NCI-H82 (cell line): ENCODE results near the gene CAMSAP3.

Experiments
- DNase-seq: peaks from one replicate; lab custom pipeline; 2025; lab: John Stamatoyannopoulos, UW

The CAMSAP3 gene, protein sequence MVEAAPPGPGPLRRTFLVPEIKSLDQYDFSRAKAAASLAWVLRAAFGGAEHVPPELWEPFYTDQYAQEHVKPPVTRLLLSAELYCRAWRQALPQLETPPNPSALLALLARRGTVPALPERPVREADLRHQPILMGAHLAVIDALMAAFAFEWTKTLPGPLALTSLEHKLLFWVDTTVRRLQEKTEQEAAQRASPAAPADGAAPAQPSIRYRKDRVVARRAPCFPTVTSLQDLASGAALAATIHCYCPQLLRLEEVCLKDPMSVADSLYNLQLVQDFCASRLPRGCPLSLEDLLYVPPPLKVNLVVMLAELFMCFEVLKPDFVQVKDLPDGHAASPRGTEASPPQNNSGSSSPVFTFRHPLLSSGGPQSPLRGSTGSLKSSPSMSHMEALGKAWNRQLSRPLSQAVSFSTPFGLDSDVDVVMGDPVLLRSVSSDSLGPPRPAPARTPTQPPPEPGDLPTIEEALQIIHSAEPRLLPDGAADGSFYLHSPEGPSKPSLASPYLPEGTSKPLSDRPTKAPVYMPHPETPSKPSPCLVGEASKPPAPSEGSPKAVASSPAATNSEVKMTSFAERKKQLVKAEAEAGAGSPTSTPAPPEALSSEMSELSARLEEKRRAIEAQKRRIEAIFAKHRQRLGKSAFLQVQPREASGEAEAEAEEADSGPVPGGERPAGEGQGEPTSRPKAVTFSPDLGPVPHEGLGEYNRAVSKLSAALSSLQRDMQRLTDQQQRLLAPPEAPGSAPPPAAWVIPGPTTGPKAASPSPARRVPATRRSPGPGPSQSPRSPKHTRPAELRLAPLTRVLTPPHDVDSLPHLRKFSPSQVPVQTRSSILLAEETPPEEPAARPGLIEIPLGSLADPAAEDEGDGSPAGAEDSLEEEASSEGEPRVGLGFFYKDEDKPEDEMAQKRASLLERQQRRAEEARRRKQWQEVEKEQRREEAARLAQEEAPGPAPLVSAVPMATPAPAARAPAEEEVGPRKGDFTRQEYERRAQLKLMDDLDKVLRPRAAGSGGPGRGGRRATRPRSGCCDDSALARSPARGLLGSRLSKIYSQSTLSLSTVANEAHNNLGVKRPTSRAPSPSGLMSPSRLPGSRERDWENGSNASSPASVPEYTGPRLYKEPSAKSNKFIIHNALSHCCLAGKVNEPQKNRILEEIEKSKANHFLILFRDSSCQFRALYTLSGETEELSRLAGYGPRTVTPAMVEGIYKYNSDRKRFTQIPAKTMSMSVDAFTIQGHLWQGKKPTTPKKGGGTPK

DNA sequence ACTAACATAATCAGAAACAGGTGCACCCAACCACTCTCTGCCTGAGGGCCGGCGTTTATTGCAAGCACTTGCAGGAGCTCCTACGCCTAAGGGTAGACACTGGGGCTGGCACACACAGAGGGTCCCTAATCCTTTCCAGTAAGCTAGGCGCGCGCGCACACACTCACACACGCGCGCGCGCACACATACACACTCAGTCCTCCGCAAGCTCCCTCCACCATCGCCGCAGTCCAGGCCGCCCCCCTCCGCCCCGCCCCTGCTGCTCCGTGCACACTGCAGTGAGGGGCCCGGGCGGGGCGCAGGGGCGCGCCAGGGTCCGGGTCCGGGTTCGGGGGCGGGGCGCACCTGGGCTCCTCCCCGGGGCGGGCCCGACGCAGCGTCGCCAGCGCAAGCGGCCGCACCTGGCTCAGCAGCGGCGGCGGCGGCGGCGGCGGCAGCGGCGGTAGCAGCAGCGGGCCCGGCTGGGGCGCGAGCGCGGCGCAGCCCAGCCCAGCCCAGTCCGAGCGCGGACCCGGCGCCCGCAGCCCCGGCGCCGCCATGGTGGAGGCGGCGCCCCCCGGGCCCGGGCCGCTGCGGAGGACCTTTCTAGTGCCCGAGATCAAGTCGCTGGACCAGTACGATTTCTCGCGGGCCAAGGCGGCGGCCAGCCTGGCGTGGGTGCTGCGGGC lies at the start of gene CAMSAP3:
TSS of gene CAMSAP3 (plus strand) at position 398 of the 668 bp plus-strand sequence. CDS start at position 538, 140 bp downstream.
- peak; percentile 89 for DNase-seq

DNA sequence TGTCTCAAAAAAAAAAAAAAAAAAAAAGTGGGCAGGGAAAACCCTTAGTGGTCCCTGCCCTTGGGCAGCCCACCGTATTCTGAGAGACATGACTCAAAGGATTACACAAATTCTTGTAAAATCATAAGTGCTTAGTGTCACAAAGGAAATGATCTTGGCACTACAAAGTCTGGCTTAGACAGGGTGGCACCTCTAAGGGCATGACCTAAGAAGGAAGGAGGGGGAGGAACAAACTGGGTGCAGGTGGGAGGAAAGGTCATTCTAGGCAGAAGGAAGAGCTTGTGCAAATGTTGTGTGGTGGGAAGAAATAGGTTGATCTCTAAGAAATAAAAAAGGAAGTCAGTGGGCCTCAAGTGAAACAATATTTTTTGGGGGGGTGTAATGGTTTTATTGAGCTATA lies 49.8 kb upstream of the CAMSAP3 start:
- no peak for DNase-seq

DNA sequence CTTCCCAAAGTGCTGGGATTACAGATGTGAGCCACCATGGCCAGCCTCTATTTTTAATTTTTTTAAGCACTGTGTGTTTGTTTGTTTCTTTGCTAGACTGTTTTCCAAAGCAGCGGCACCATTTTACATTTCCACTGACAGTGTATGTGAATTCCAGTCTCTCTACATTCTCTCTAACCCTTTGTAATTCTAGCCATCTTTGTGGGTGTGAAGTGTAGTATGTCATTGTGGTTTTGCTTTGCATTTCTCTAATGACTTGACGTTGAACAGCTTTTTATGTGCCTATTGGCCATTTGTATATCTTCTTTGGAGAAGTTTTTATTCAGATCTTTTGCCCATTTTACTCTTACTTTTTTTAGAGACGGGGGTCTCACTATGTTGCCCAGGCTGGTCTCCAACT lies 48.5 kb upstream of the CAMSAP3 start:
- no peak for DNase-seq

DNA sequence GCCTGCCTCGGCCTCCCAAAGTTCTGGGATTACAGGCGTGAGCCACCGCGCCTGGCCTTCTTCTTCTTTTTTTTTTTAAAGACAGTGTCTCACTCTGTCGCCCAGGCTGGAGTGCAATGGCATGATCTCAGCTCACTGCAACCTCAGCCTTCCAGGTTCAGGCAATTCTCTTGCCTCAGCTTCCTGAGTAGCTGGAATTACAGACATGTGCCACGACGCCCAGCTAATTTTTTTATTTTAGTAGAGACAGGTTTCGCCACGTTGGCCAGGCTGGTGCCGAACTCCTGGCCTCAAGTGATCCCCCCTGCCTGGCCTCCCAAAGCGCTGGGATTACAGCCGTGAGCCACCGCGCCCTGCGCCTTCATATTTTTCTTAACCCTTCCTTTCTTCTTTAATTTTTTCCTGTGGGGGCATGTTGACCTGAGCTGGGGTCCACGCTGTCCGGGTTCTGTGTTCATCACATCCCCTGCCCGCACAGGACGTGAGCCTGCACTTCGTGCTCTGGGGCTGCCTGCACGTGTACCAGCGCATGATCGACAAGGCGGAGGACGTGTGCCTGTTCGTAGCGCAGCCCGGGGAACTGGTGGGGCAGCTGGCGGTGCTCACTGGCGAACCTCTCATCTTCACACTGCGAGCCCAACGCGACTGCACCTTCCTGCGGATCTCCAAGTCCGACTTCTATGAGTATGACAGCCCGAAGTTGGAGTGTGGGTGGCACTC lies 46.1 kb upstream of the CAMSAP3 start:
- DNase-seq = no peak

- no peak for DNase-seq
Measured at GRCh38 chr19:7550169-7550770, 45.4 kb upstream of the CAMSAP3 start.

DNA sequence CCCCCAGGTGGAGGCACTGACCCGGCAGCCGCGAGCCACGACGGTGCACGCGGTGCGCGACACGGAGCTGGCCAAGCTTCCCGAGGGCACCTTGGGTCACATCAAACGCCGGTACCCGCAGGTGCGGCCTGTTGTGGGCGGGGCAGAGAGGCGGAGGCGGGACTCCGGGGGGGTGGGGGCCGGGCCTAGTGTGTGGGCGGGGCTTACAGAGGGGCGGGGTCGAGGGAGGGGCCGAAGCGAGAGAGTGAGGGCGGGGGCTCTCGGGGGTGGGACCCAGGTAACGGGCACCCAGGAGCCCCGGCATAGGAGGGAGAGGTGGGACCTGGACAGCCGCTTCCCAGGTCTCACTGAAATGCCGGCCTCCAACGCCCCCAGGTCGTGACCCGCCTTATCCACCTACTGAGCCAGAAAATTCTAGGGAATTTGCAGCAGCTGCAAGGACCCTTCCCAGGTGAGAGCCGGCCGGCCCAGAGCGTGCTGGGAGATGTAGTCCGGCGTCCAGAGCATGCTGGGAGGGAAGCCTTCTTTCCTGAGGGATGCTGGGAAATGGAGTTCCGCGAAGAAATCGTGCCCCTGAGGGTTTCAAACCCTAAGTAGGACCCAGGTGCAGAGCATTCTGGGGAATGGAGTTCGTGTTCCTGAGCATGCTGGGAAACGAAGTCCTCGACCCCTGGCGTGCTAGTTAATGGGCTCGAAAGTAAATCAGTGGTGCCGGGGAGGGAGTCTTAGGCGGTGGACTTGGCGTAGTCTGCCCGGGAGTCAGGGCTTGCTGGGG lies 44.5 kb upstream of the CAMSAP3 start:
- peak; percentile 78 for DNase-seq

DNA sequence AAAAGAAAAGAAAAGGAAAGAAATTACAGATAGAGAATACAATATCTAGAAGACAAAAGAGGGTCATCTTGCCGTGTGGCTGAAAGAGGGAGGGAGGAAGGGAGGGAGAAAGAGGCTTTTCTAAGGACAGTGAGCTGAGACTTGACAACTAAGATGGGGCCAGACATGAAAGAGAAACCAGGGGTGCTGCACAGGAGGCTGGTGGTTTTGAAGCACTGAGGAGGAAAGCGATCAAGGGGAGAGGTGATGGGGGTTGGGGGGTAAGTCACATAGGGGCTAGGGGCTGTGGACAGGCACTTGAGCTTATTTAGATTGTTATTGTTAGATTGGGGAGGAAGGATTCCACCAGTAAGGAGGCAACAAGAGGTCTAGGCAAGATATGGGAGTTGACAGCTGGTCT lies 42.9 kb upstream of the CAMSAP3 start:
- no peak for DNase-seq

DNA sequence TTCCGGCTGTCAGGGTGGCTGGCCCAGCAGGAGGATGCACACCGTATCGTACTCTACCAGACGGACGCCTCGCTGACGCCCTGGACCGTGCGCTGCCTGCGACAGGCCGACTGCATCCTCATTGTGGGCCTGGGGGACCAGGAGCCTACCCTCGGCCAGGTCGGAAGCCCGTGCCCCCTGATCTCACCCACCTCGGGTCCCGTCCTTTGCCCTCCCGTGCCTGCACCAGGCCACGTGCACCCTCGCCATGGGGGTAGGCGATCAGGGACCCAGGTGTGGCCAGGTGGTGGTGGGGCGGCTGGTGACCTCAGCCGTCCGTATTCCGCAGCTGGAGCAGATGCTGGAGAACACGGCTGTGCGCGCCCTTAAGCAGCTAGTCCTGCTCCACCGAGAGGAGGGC lies 41.1 kb upstream of the CAMSAP3 start:
- no peak for DNase-seq

- DNase-seq = no peak
Measured at GRCh38 chr19:7554990-7555864, 40.4 kb upstream of the CAMSAP3 start.

DNA sequence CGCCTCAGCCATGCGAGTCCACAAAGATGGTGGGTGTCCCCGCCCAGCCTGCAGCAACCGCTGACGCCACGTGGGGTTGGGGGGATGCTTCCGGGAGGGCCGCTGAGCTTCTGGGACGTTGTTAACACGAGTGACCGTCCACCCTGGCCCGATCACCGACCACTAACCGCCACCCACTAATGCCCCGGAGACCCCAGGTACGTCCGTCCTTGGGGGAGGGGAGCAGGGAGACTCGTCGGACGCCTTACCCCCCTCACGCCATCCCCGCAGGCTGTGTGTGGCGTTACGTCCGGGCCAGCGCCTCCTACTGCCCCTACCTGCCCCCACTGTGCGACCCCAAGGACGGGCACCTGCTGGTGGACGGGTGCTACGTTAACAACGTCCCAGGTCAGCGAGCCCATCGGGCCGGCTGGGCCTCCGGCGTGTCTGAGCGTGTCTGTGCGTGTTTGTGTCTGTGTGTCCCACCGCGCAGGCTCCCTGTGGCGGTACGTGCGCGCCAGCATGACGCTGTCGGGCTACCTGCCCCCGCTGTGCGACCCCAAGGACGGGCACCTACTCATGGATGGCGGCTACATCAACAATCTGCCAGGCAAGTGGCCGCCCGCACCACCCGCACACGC lies 38.9 kb upstream of the CAMSAP3 start:
- DNase-seq = no peak

DNA sequence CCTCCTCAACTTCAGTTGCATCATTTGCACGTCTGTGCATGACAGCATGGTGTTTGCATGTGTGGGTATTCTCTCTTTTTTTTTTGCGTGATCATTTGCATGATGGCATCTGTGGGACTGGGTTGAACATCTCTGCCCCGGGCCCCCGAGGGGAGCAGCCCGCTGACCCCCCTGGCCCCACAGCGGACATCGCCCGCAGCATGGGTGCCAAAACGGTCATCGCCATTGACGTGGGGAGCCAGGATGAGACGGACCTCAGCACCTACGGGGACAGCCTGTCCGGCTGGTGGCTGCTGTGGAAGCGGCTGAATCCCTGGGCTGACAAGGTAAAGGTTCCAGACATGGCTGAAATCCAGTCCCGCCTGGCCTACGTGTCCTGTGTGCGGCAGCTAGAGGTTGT lies 37.0 kb upstream of the CAMSAP3 start:
- DNase-seq = no peak

GRCh38 chr19:7559102-7559501 lies 36.6 kb upstream of the CAMSAP3 start:
- no peak for DNase-seq

DNA sequence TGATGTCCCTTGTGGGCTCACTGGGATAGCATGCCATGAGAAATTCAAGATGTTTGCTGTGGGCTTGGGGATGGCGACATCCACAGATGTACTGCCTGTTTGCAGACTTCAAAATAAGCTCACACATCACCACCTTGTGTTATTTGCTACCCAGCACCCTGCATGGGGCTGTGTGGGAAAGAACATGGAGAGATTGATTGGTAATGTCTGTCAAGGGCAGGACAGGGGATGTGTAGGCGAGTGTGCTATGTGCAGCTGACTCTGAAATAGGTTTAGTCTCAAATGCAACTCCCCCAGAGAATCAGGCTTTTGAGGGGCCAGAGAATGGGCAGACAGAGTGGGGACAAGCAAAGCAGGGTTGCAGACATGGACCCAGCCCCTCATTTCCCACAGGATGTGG lies 35.4 kb upstream of the CAMSAP3 start:
- DNase-seq = no peak

DNA sequence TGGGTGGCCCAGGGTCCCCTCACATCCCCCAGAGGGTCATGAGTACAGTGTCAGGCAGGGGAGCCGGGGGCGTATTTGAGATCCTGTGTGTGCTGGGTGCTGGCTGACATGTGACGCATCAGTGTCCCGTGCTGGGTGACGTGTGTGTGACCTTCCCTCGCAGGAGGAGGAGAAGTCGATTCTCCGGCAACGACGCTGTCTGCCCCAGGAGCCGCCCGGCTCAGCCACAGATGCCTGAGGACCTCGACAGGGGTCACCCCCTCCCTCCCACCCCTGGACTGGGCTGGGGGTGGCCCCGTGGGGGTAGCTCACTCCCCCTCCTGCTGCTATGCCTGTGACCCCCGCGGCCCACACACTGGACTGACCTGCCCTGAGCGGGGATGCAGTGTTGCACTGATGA lies 34.3 kb upstream of the CAMSAP3 start:
- no peak for DNase-seq

DNA sequence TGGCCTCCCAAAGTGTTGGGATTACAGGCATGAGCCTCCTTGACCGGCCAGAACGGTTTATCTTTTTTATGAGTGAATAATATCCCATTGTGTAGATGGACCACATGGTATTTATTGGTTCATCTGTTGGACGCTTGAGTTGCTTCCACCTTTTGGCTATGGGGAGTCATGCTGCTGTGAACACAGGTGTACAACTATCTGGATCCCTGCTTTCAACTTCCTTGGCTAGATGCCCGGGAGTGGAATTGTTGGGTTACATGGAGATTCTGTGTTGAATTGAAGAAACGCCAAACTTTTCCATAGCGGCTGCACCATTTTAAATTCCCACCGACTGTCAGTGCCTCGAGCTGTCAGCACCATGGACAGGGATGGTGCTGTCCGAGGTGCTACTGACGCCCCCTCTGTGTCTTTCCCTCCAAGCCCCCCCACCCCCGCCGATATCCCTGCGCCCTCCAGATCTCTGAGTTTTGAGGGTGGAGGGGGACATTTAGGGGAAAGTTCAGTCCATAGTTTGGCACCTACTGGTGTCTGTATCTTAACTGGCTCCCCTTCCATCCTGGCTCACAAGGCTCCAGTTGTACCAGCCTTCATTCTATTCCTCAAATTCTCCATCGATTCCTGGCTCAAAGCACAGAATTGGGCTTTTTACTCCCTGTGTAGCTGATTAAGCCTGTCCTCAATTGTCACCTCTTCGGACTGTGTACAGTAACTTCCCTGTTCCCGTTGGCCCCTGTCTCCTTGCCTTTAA lies 32.8 kb upstream of the CAMSAP3 start:
- DNase-seq = no peak

GRCh38 chr19:7564866-7565265 lies 30.8 kb upstream of the CAMSAP3 start:
- DNase-seq = no peak

- DNase-seq = no peak
Measured at GRCh38 chr19:7565332-7565731, 30.3 kb upstream of the CAMSAP3 start.

DNA sequence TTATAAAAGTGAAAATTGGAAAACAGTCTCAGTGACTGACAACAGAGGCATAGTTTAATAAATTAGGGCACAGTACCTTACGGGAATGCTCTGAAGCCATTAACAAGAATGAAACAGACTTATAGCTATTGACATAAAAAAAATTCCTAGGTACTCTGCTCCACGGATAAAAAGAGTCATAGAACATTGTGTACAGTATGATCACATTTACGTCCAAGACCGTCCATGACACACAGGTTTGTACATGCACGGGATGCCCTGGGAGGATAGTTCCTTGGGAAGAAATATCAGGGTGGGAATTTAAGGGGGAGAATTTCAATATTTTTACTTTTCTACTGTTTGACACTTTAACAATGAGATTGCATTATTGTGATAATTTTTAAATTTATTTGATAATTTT lies 24.9 kb upstream of the CAMSAP3 start:
- no peak for DNase-seq
